H9 (cell line): ENCODE measurements around the gene ACTN4. TPM values are rescaled to one million over a fixed set of nuclear protein-coding genes. Genes with fewer than 3 reads are reported as not detected.

ENCODE experiments used
- DNase-seq: peaks from one replicate; pipeline ENCODE4 v3.0.0-alpha.2; 2017
- H2AFZ ChIP-seq: one replicate; pipeline ENCODE4 v1.6.1; 2013; ENCODE audit warnings: mild to moderate bottlenecking, low read length, control low read depth, moderate library complexity
- H2AK5ac ChIP-seq: 2 replicates; pipeline ENCODE4 v1.6.1; 2013; ENCODE audit warnings: low read length, control low read depth, mixed read lengths; ENCODE audit not compliant: insufficient read length
- H2BK120ac ChIP-seq: one replicate; pipeline ENCODE4 v1.6.1; 2013; ENCODE audit warnings: low read depth, mild to moderate bottlenecking, low read length, control low read depth, inconsistent platforms; ENCODE audit not compliant: poor library complexity, severe bottlenecking
- H2BK12ac ChIP-seq: 2 replicates; pipeline ENCODE4 v1.6.1; 2013; ENCODE audit warnings: low read length, control low read depth, mixed read lengths, low read depth; ENCODE audit not compliant: insufficient read length
- H2BK15ac ChIP-seq: 2 replicates; pipeline ENCODE4 v1.6.1; 2013; ENCODE audit warnings: low read depth, low read length, control low read depth
- H2BK20ac ChIP-seq: one replicate; pipeline ENCODE4 v1.6.1; 2013; ENCODE audit warnings: low read depth, mild to moderate bottlenecking, low read length, control low read depth, inconsistent platforms; ENCODE audit not compliant: poor library complexity, severe bottlenecking
- H2BK5ac ChIP-seq: 2 replicates; pipeline ENCODE4 v1.6.1; 2013; ENCODE audit warnings: low read length, control low read depth, mixed read lengths; ENCODE audit not compliant: insufficient read length
- H3K14ac ChIP-seq: 2 replicates; pipeline ENCODE4 v1.6.1; 2013; ENCODE audit warnings: low read length, control low read depth; ENCODE audit not compliant: insufficient read depth
- H3K18ac ChIP-seq: 2 replicates; pipeline ENCODE4 v1.6.1; 2013; ENCODE audit warnings: low read depth, mild to moderate bottlenecking, mixed read lengths, low read length, control low read depth; ENCODE audit not compliant: insufficient read length
- H3K23ac ChIP-seq: 2 replicates; pipeline ENCODE4 v1.6.1; 2013; ENCODE audit warnings: low read length, control low read depth, mixed read lengths, low read depth; ENCODE audit not compliant: insufficient read length
- H3K23me2 ChIP-seq: 2 replicates; pipeline ENCODE4 v1.6.1; 2013; ENCODE audit warnings: low read depth, mild to moderate bottlenecking, mixed read lengths, low read length, control low read depth; ENCODE audit not compliant: insufficient read length, poor library complexity, severe bottlenecking
- H3K27ac ChIP-seq: 2 replicates; pipeline ENCODE4 v1.5.1; 2013; ENCODE audit warnings: low read length, control low read depth, mixed read lengths, low read depth; ENCODE audit not compliant: insufficient read length
- H3K27me3 ChIP-seq: 2 replicates; pipeline ENCODE4 v1.6.1; 2013; ENCODE audit warnings: low read length, control low read depth, inconsistent platforms; ENCODE audit not compliant: insufficient read depth
- H3K4ac ChIP-seq: 2 replicates; pipeline ENCODE4 v1.6.1; 2013; ENCODE audit warnings: low read depth, mild to moderate bottlenecking, control low read depth, inconsistent platforms, low read length, moderate library complexity
- H3K4me1 ChIP-seq: 2 replicates; pipeline ENCODE4 v1.6.1; 2013; ENCODE audit warnings: low read length, control low read depth, inconsistent platforms; ENCODE audit not compliant: insufficient read depth
- H3K4me2 ChIP-seq: 2 replicates; pipeline ENCODE4 v1.6.1; 2013; ENCODE audit warnings: low read length, control low read depth, mixed read lengths; ENCODE audit not compliant: insufficient read length, insufficient read depth
- H3K56ac ChIP-seq: 2 replicates; pipeline ENCODE4 v1.6.1; 2013; ENCODE audit warnings: low read depth, mild to moderate bottlenecking, mixed read lengths, low read length, control low read depth; ENCODE audit not compliant: insufficient read length
- H3K79me1 ChIP-seq: 2 replicates; pipeline ENCODE4 v1.6.1; 2013; ENCODE audit warnings: low read depth, mild to moderate bottlenecking, moderate library complexity, low read length, control low read depth, inconsistent platforms; ENCODE audit not compliant: insufficient read depth, poor library complexity, severe bottlenecking
- H3K79me2 ChIP-seq: 2 replicates; pipeline ENCODE4 v1.6.1; 2013; ENCODE audit warnings: low read length, control low read depth, inconsistent platforms; ENCODE audit not compliant: insufficient read depth
- H3K9ac ChIP-seq: 2 replicates; pipeline ENCODE4 v1.6.1; 2013; ENCODE audit warnings: low read length, control low read depth, mixed read lengths; ENCODE audit not compliant: insufficient read length; ENCODE audit errors: extremely low read depth
- H3K9me3 ChIP-seq: one replicate; pipeline ENCODE4 v1.6.1; 2013; ENCODE audit warnings: low read depth, low read length, inconsistent platforms; ENCODE audit not compliant: control insufficient read depth
- H3T11ph ChIP-seq: one replicate; pipeline ENCODE4 v1.6.1; 2013; ENCODE audit warnings: mild to moderate bottlenecking, low read length, control low read depth, inconsistent platforms
- H4K20me1 ChIP-seq: one replicate; pipeline ENCODE4 v1.6.1; 2013; ENCODE audit not compliant: control insufficient read depth, insufficient read length, insufficient read depth
- H4K5ac ChIP-seq: 2 replicates; pipeline ENCODE4 v1.6.1; 2013; ENCODE audit warnings: low read depth, mild to moderate bottlenecking, mixed read lengths, low read length, control low read depth; ENCODE audit not compliant: insufficient read length
- H4K8ac ChIP-seq: replicated peaks from 2 replicates; pipeline ENCODE4 v1.6.1; 2013; ENCODE audit warnings: low read length, control low read depth, mixed read lengths, low read depth; ENCODE audit not compliant: insufficient read length
- H4K91ac ChIP-seq: 2 replicates; pipeline ENCODE4 v1.6.1; 2013; ENCODE audit warnings: low read depth, mild to moderate bottlenecking, moderate library complexity, mixed read lengths, low read length, control low read depth; ENCODE audit not compliant: insufficient read length
- H3K27ac Mint-ChIP-seq, 3 experiments: 2 replicates in 2 of 3; 3 replicates in 1 of 3; pipeline ENCODE4 v1.8.0; 2020 to 2021; ENCODE audit warnings: mixed read lengths in 3 of 3, mild to moderate bottlenecking in 1 of 3, moderate library complexity in 1 of 3
- H3K27me3 Mint-ChIP-seq: 2 replicates; pipeline ENCODE4 v1.8.0; 2021; ENCODE audit warnings: low read depth, mild to moderate bottlenecking, moderate library complexity, mixed read lengths
- H3K36me3 Mint-ChIP-seq, 3 experiments: 2 replicates in 2 of 3; 3 replicates in 1 of 3; pipeline ENCODE4 v1.8.0; 2020 to 2021; ENCODE audit warnings: low read depth in 3 of 3, mixed read lengths in 3 of 3; ENCODE audit not compliant: insufficient read depth in 1 of 3
- H3K4me1 Mint-ChIP-seq, 2 experiments: 2 replicates each; pipeline ENCODE4 v1.8.0; 2020; ENCODE audit warnings: mixed read lengths in 2 of 2
- H3K4me3 Mint-ChIP-seq, 2 experiments: 2 replicates in 1 of 2; 3 replicates in 1 of 2; pipeline ENCODE4 v1.8.0; 2020 to 2021; ENCODE audit warnings: mild to moderate bottlenecking in 2 of 2, mixed read lengths in 2 of 2, moderate library complexity in 1 of 2
- H3K9me3 Mint-ChIP-seq, 2 experiments: 2 replicates in 1 of 2; 3 replicates in 1 of 2; pipeline ENCODE4 v1.8.0; 2020; ENCODE audit warnings: mild to moderate bottlenecking in 2 of 2, mixed read lengths in 2 of 2, moderate library complexity in 1 of 2
- WGBS: extraction: QIAGEN DNeasy Blood & Tissue Kit; methylation state at CpG from one replicate; pipeline ENCODE4 v1.1.7; 2013; ENCODE audit warnings: missing lambda C conversion rate, low lambda C conversion rate, mixed read lengths; ENCODE audit not compliant: insufficient read length; ENCODE audit errors: extremely low coverage; 5-methylcytosine and 5-hydroxymethylcytosine counted together
- total RNA-seq: library from RNA; stranded (reverse); gene quantifications from 2 replicates; pipeline ENCODE4 v1.2.1, GENCODE V29; 2021
- TF ChIP-seq, protein P1 (sequence below): fragments of 200-600 bp; sonication (generic); conservative IDR thresholded peaks from 3 replicates; pipeline ENCODE4 v1.8.0; 2021; ENCODE audit warnings: antibody characterized with exemption, mild to moderate bottlenecking

ACTN4 gene
- total RNA-seq, 1 experiment from 2014 or later = 369 TPM

DNA sequence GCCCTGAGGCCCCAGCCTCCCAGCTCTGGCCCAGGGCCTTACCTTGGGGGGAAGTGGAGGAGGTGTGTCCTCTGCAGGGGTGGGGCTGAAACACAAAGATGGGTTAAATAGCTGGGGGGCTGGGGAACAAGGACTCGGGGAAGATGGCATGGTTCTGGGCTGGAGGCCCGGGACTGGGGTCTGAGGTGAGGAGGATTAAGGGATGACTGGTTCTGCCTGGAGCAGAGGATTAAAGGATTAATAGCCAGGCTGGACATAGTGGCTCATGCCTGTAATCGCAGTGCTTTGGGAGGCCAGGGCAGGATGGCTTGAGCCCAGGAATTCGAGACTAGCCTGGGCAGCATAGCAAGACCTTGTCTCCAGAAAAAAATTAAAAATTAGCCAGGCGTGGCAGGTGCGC, 41.3 kb upstream of the ACTN4 start:
- no peak overlapping the region for H2AK5ac ChIP-seq
- H3T11ph ChIP-seq = no peak overlapping the region
- H4K8ac ChIP-seq = no peak overlapping the region
- no peaks in the 10 kb centered on the region for H3K27me3 ChIP-seq
- no peak overlapping the region for H2BK120ac ChIP-seq
- H3K4me2 ChIP-seq = no peak overlapping the region
- H3K9ac ChIP-seq = no peak overlapping the region
- H3K14ac ChIP-seq = no peak overlapping the region
- Mint-ChIP-seq H3K4me3 (no peak overlapping the region), H3K9me3 (no peaks in the 10 kb centered on the region), H3K27me3 (peaks cover 6% of the 10 kb centered on the region), H3K27ac (peak overlapping the region in 1 of 3 experiments; percentile 18; a peak in 1 of 7 replicates), H3K36me3 (no peaks in the 10 kb centered on the region; a peak in 1 of 7 replicates), H3K4me1 (no peaks in the 10 kb centered on the region)
- no peak overlapping the region for H3K4ac ChIP-seq
- no peaks in the 10 kb centered on the region for H3K9me3 ChIP-seq
- no peak for DNase-seq
- no peak overlapping the region for H2BK5ac ChIP-seq
- H3K23ac ChIP-seq = no peak overlapping the region
- no peak overlapping the region for H3K18ac ChIP-seq
- no peaks in the 10 kb centered on the region for H3K23me2 ChIP-seq
- no peak overlapping the region for H2BK20ac ChIP-seq
- TF ChIP-seq, protein P1, sequence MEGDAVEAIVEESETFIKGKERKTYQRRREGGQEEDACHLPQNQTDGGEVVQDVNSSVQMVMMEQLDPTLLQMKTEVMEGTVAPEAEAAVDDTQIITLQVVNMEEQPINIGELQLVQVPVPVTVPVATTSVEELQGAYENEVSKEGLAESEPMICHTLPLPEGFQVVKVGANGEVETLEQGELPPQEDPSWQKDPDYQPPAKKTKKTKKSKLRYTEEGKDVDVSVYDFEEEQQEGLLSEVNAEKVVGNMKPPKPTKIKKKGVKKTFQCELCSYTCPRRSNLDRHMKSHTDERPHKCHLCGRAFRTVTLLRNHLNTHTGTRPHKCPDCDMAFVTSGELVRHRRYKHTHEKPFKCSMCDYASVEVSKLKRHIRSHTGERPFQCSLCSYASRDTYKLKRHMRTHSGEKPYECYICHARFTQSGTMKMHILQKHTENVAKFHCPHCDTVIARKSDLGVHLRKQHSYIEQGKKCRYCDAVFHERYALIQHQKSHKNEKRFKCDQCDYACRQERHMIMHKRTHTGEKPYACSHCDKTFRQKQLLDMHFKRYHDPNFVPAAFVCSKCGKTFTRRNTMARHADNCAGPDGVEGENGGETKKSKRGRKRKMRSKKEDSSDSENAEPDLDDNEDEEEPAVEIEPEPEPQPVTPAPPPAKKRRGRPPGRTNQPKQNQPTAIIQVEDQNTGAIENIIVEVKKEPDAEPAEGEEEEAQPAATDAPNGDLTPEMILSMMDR = no peak
- no peak overlapping the region for H4K91ac ChIP-seq
- H3K27ac ChIP-seq = no peak overlapping the region
- H3K79me1 ChIP-seq = no peaks in the 10 kb centered on the region
- H2BK12ac ChIP-seq = no peak overlapping the region
- no peak overlapping the region for H4K5ac ChIP-seq
- H2BK15ac ChIP-seq = no peak overlapping the region
- no peaks in the 10 kb centered on the region for H3K79me2 ChIP-seq
- H4K20me1 ChIP-seq = no peaks in the 10 kb centered on the region
- H2AFZ ChIP-seq = no peak overlapping the region
- H3K56ac ChIP-seq = no peak overlapping the region
- H3K4me1 ChIP-seq = no peaks in the 10 kb centered on the region
- WGBS = no CpG with 5 or more reads among the region's 6 CpGs
